GM19324 (cell line): Measurements from ENCODE around the gene HOMER1.

Source experiments
- ATAC-seq: cut with Tn5 transposase; IDR thresholded peaks from one replicate; pipeline ENCODE4 v1.9.1; 2021; ENCODE audit warnings: mild to moderate bottlenecking, moderate library complexity; ENCODE audit not compliant: unreplicated experiment, low FRiP score

The HOMER1 gene

DNA sequence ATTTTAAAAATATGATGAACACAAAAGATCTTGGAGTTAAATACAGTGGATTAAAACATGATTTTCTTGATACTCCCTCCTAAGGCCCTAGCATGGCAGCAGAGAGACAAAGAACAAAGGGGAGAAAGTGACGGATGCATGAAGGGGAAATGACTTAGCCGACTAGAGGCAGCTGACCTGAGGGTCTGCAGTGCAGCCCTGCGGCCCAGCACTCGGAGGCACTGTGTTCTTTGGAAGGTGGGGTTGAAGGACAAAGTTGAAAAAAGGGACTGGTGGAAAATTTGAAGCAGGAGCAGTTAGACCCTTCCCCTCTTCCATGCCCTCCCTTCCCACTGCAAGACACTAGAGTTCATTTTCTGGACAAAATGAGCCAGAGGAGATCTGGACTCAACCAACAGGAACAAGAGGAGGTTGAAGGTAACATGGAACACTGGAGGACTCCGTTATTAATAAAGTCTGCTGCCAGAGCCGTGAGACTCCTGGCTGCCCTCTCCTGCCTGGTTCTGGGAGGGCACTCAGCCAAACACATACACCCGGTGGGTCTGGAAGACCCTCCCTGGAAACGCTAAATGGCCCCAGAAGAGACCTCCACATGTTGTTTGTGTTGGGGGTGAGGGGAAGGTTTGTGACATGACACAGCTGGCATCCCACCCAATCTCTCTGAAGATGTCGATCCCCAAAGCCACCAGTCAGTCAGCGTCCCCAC is 179.9 kb downstream of the HOMER1 start:
- no peak for ATAC-seq

DNA sequence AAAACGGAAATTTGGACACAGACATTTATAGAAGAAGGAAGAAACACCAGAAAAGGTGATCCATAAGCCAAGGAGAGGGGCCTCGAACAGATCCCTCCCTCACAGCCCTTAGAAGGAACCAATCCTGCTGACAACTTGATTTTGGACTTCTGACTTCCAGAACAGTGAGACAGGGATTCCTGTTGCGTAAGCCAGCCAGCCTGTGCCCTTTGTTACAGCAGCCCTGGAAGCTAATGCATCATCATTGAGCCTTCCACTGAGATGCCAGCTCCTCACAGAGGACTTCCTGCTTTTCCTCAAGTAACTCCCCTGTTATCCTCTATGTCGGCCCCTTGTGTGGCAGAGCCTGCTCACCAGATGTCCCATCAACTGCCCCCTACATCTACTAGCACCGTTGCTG is 183.9 kb downstream of the HOMER1 start:
- ATAC-seq, result no peak

- ATAC-seq, result no peak
These were observed 184.5 kb downstream of the HOMER1 start for GRCh38 chr5:79329453-79329852.
